ENCODE results near the gene PEMT. TPM values are rescaled to one million over a fixed set of nuclear protein-coding genes. Genes with fewer than 3 reads are reported as not detected.

PEMT gene
- total and polyA plus RNA-seq, 2 experiments from 2014 or later = 54.8 to 55.2 TPM

GRCh38 chr17:17613708-17614114 lies 22.2 kb upstream of the PEMT start:
- H3K36me3 Mint-ChIP-seq (ENCODE audit: low read depth) = peaks cover 16% of the 10 kb centered on the region; the same call in 2 of the 3 replicates
- H3K27me3 Mint-ChIP-seq (ENCODE audit: insufficient read depth, low read depth, poor library complexity) = peaks cover 2% of the 10 kb centered on the region
- no peak overlapping the region for H3K4me2 ChIP-seq
- no peaks in the 10 kb centered on the region for H3K79me2 ChIP-seq (replicated peaks; ENCODE audit: insufficient read depth)
- DNase-seq (ENCODE audit: low spot score) = peak; percentile 93
- no peaks in the 10 kb centered on the region for H3K27me3 ChIP-seq (ENCODE audit: insufficient read depth)
- H3K9me2 ChIP-seq (ENCODE audit: insufficient read depth) = peaks cover 3% of the 10 kb centered on the region; the same call in 1 of the 2 replicates
- H4K20me1 ChIP-seq (replicated peaks; ENCODE audit: insufficient read depth) = no peaks in the 10 kb centered on the region
- H3K4me3 Mint-ChIP-seq = no peak overlapping the region
- no peak overlapping the region for H3K4me3 ChIP-seq
- H3K4me1 ChIP-seq (ENCODE audit: insufficient read depth) = peaks cover 18% of the 10 kb centered on the region
- no peak for TF ChIP-seq REST (IDR thresholded peaks at IDR 0.05; ENCODE audit: unreplicated experiment)
- no peak for TF ChIP-seq EZH2phosphoT487 (IDR thresholded peaks at IDR 0.05; ENCODE audit: unreplicated experiment)
- no peak for TF ChIP-seq EZH2 (IDR thresholded peaks at IDR 0.05; ENCODE audit: low read depth, unreplicated experiment)
- no peak for TF ChIP-seq ZNF331 (CRISPR knock-in tag; IDR thresholded peaks at IDR 0.05; ENCODE audit: low read depth)
- TF ChIP-seq, protein P1, sequence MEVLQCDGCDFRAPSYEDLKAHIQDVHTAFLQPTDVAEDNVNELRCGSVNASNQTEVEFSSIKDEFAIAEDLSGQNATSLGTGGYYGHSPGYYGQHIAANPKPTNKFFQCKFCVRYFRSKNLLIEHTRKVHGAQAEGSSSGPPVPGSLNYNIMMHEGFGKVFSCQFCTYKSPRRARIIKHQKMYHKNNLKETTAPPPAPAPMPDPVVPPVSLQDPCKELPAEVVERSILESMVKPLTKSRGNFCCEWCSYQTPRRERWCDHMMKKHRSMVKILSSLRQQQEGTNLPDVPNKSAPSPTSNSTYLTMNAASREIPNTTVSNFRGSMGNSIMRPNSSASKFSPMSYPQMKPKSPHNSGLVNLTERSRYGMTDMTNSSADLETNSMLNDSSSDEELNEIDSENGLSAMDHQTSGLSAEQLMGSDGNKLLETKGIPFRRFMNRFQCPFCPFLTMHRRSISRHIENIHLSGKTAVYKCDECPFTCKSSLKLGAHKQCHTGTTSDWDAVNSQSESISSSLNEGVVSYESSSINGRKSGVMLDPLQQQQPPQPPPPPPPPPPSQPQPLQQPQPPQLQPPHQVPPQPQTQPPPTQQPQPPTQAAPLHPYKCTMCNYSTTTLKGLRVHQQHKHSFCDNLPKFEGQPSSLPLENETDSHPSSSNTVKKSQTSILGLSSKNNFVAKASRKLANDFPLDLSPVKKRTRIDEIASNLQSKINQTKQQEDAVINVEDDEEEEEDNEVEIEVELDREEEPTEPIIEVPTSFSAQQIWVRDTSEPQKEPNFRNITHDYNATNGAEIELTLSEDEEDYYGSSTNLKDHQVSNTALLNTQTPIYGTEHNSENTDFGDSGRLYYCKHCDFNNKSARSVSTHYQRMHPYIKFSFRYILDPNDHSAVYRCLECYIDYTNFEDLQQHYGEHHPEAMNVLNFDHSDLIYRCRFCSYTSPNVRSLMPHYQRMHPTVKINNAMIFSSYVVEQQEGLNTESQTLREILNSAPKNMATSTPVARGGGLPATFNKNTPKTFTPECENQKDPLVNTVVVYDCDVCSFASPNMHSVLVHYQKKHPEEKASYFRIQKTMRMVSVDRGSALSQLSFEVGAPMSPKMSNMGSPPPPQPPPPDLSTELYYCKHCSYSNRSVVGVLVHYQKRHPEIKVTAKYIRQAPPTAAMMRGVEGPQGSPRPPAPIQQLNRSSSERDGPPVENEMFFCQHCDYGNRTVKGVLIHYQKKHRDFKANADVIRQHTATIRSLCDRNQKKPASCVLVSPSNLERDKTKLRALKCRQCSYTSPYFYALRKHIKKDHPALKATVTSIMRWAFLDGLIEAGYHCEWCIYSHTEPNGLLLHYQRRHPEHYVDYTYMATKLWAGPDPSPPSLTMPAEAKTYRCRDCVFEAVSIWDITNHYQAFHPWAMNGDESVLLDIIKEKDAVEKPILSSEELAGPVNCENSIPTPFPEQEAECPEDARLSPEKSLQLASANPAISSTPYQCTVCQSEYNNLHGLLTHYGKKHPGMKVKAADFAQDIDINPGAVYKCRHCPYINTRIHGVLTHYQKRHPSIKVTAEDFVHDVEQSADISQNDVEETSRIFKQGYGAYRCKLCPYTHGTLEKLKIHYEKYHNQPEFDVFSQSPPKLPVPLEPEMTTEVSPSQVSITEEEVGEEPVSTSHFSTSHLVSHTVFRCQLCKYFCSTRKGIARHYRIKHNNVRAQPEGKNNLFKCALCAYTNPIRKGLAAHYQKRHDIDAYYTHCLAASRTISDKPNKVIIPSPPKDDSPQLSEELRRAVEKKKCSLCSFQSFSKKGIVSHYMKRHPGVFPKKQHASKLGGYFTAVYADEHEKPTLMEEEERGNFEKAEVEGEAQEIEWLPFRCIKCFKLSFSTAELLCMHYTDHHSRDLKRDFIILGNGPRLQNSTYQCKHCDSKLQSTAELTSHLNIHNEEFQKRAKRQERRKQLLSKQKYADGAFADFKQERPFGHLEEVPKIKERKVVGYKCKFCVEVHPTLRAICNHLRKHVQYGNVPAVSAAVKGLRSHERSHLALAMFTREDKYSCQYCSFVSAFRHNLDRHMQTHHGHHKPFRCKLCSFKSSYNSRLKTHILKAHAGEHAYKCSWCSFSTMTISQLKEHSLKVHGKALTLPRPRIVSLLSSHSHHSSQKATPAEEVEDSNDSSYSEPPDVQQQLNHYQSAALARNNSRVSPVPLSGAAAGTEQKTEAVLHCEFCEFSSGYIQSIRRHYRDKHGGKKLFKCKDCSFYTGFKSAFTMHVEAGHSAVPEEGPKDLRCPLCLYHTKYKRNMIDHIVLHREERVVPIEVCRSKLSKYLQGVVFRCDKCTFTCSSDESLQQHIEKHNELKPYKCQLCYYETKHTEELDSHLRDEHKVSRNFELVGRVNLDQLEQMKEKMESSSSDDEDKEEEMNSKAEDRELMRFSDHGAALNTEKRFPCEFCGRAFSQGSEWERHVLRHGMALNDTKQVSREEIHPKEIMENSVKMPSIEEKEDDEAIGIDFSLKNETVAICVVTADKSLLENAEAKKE (CRISPR knock-in tag; IDR thresholded peaks at IDR 0.05) = no peak
- TF ChIP-seq ETS1 (IDR thresholded peaks at IDR 0.05) = no peak
- no peak for TF ChIP-seq JUNB (IDR thresholded peaks at IDR 0.05; ENCODE audit: unreplicated experiment)
- TF ChIP-seq POLR2AphosphoS5 (IDR thresholded peaks at IDR 0.05; ENCODE audit: low read depth) = no peak
- TF ChIP-seq STAT1 (IDR thresholded peaks at IDR 0.05; ENCODE audit: unreplicated experiment) = no peak
- TF ChIP-seq CREB1 (CRISPR knock-in tag; IDR thresholded peaks at IDR 0.05; ENCODE audit: low read depth) = peak; percentile 37; the same call in 1 of the 2 replicates
- TF ChIP-seq ZNF114 (CRISPR knock-in tag; IDR thresholded peaks at IDR 0.05) = no peak
- TF ChIP-seq, protein P2, sequence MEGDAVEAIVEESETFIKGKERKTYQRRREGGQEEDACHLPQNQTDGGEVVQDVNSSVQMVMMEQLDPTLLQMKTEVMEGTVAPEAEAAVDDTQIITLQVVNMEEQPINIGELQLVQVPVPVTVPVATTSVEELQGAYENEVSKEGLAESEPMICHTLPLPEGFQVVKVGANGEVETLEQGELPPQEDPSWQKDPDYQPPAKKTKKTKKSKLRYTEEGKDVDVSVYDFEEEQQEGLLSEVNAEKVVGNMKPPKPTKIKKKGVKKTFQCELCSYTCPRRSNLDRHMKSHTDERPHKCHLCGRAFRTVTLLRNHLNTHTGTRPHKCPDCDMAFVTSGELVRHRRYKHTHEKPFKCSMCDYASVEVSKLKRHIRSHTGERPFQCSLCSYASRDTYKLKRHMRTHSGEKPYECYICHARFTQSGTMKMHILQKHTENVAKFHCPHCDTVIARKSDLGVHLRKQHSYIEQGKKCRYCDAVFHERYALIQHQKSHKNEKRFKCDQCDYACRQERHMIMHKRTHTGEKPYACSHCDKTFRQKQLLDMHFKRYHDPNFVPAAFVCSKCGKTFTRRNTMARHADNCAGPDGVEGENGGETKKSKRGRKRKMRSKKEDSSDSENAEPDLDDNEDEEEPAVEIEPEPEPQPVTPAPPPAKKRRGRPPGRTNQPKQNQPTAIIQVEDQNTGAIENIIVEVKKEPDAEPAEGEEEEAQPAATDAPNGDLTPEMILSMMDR (conservative IDR thresholded peaks at IDR 0.05; ENCODE audit: low read depth in 2 of 2) = peak; percentile 64 to 71
- peaks cover 23% of the 10 kb centered on the region for H3K4me1 Mint-ChIP-seq
- peak; percentile 96 for ATAC-seq
- H2AFZ ChIP-seq = no peak overlapping the region
- no peaks in the 10 kb centered on the region for H3K36me3 ChIP-seq (ENCODE audit: insufficient read depth)
- no peak overlapping the region for H3K27ac ChIP-seq (ENCODE audit: low read depth)
- 0 out of 2 replicates have a peak, but pooled peaks cover 8% of the 10 kb centered on the region for H3F3A ChIP-seq (replicated peaks; ENCODE audit: low read depth)
- H3K9me3 Mint-ChIP-seq = peaks cover 23% of the 10 kb centered on the region; the same call in 2 of the 3 replicates
- H3K27ac Mint-ChIP-seq = no peak overlapping the region
